Measurements from ENCODE around the gene ARFGEF2. TPM values are rescaled to one million over a fixed set of nuclear protein-coding genes. Genes with fewer than 3 reads are reported as not detected.

The ARFGEF2 gene
- total RNA-seq, 2 donors from 2014 or later, result 31.5 to 46.5 TPM

GRCh38 chr20:48901326-48901725 is 20.2 kb upstream of the ARFGEF2 start:
- no peaks in the 10 kb centered on the region for H3K27me3 ChIP-seq
- no peaks in the 10 kb centered on the region for H3K36me3 ChIP-seq
- no peak for DNase-seq (ENCODE audit: low spot score)
- no peak for TF ChIP-seq CTCF (IDR thresholded peaks at IDR 0.05)
- no peak overlapping the region for H3K4me3 ChIP-seq
- no peak overlapping the region for H3K27ac ChIP-seq
- H3K9me3 ChIP-seq, result no peaks in the 10 kb centered on the region
- peaks cover 0 to 5% of the 10 kb centered on the region in 2 donors for H3K4me1 ChIP-seq

DNA sequence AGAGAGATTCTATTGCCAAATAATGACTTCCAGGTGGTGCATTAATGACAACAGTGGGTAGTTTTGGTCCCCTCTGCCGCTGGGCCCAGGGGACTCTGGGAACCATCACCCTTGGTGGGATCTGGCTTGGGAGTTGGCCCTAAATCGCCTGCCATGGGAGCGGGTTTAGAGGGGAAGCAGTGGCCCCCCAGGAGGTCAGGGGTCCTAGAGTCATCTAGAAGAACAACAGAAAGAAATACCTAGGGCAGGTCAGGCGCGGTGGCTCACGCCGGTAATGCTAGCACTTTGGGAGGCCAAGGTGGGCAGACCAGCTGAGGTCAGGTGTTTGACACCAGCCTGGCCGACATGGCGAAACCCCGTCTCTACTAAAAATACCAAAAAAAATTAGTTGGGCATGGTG is 17.8 kb upstream of the ARFGEF2 start:
- H3K9me3 ChIP-seq, result peaks cover 0 to under 1% of the 10 kb centered on the region in 2 donors
- H3K27ac ChIP-seq, result no peak overlapping the region
- no peaks in the 10 kb centered on the region for H3K27me3 ChIP-seq
- no peak overlapping the region for H3K4me3 ChIP-seq
- TF ChIP-seq CTCF (IDR thresholded peaks at IDR 0.05), result no peak
- DNase-seq (ENCODE audit: low spot score), result no peak
- H3K36me3 ChIP-seq, result no peaks in the 10 kb centered on the region
- peaks cover 0 to 5% of the 10 kb centered on the region in 2 donors for H3K4me1 ChIP-seq

- DNase-seq (ENCODE audit: low spot score), result no peak
- H3K4me1 ChIP-seq, result peaks cover 0 to 5% of the 10 kb centered on the region in 2 donors
- no peak overlapping the region for H3K4me3 ChIP-seq
- no peak overlapping the region for H3K27ac ChIP-seq
- no peaks in the 10 kb centered on the region for H3K27me3 ChIP-seq
- no peaks in the 10 kb centered on the region for H3K36me3 ChIP-seq
- H3K9me3 ChIP-seq, result peaks cover 0 to 9% of the 10 kb centered on the region in 2 donors
- peak; percentile 47 to 89 for TF ChIP-seq CTCF (IDR thresholded peaks at IDR 0.05)
These were observed 16.8 kb upstream of the ARFGEF2 start for GRCh38 chr20:48904566-48905296.

- DNase-seq (ENCODE audit: low spot score), result no peak
- no peak overlapping the region for H3K4me3 ChIP-seq
- H3K4me1 ChIP-seq, result peaks cover 0 to 5% of the 10 kb centered on the region in 2 donors
- H3K27ac ChIP-seq, result no peak overlapping the region
- TF ChIP-seq CTCF (IDR thresholded peaks at IDR 0.05), result no peak
- no peaks in the 10 kb centered on the region for H3K27me3 ChIP-seq
- H3K9me3 ChIP-seq, result peaks cover 0 to 9% of the 10 kb centered on the region in 2 donors
- no peaks in the 10 kb centered on the region for H3K36me3 ChIP-seq
These were observed 16.2 kb upstream of the ARFGEF2 start for GRCh38 chr20:48905297-48905647.

- H3K36me3 ChIP-seq, result no peaks in the 10 kb centered on the region
- no peak overlapping the region for H3K4me3 ChIP-seq
- H3K27me3 ChIP-seq, result no peaks in the 10 kb centered on the region
- H3K9me3 ChIP-seq, result peaks cover 0 to 9% of the 10 kb centered on the region in 2 donors
- DNase-seq (ENCODE audit: low spot score), result no peak
- TF ChIP-seq CTCF (IDR thresholded peaks at IDR 0.05), result no peak
- no peak overlapping the region for H3K27ac ChIP-seq
- peaks cover 0 to 5% of the 10 kb centered on the region in 2 donors for H3K4me1 ChIP-seq
These were observed 15.2 kb upstream of the ARFGEF2 start for GRCh38 chr20:48906221-48906877.
